Urothelium cell line (cell line): Measurements from ENCODE around the gene FARP1.

Experiments
- DNase-seq: peaks from one replicate; pipeline ENCODE4 v3.0.0; 2011; ENCODE audit warnings: low spot score, mixed read lengths
- FAIRE-seq: peaks from 2 replicates; lab custom pipeline; 2011; peaks lifted over from hg19 to GRCh38; lab: Jason Lieb, UNC

The FARP1 gene

GRCh38 chr13:98377635-98378378, 234.9 kb downstream of the FARP1 start:
- FAIRE-seq (no peak), DNase-seq (no peak)

DNA sequence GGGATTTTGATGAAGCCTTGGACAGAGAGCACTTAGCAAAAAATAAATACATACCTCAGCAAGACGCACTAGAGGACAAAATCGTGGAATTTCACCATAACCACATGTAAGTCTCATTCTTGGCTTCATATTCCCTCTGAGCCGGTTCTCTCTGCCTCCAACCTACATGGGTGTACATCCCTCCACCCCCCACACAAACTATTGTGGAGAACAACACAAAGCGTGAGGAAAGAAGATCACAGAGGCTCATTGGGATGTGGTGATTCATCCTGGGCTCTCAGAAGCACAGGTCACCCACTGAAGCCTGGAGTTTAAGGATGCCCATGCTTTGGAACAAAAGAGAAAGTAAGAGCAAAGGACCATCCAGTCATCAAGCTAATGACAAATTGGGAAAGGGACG, 241.8 kb downstream of the FARP1 start:
- FAIRE-seq (no peak), DNase-seq (peak; percentile 3)

GRCh38 chr13:98385606-98386005, 242.7 kb downstream of the FARP1 start:
- DNase-seq (no peak), FAIRE-seq (no peak)

- DNase-seq = no peak
- no peak for FAIRE-seq
These were observed 243.7 kb downstream of the FARP1 start for GRCh38 chr13:98386637-98387036.

DNA sequence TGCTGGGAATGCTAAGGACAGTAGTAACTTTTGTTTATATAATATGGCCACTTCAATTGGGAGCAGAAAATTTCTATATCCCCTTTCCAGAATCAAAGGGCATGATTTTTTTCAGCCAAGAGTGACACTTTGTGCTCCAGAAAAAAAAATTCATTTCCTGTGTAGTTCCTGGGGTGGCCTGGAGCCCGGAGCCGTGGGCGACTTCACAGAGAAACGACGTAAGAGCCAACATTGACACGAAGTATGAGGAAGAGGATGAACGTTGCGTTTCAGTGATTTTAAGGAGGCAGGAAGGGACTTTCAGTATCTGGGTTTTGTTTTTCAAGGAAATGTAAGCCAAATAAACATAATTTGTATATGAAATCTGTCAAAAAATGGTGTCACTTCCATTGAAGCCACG, 246.4 kb downstream of the FARP1 start:
- DNase-seq = no peak
- FAIRE-seq = no peak

DNA sequence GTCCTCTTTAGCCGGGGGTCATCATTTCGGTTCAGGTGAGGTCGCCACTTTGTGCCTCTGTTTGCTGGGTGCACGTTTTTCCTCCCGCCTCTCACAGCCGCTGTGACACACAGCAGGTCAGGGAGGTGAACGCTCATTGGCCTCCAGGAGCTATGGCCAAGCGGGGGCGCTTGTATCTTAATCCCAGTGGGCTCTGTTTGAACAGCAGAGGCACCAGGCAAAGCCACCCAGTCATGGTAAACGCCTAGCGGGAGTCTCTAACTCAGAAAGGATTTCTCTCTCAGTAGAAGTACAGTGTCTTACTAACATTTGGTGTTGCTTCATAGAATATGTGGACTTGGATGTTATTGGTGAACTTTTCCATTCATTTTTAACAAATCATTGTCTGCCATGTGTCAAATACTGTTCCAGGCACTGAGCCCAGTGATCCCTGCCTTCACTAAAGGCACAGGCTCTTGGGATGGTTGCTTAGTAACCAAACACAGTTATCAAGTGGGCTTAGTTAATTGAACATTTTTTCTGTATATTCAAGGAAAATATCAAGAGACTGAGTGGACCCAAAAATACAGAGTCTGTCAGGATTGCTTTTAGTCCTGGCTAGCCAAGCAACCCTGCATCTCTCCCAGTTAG, 247.3 kb downstream of the FARP1 start:
- DNase-seq (no peak), FAIRE-seq (no peak)

DNA sequence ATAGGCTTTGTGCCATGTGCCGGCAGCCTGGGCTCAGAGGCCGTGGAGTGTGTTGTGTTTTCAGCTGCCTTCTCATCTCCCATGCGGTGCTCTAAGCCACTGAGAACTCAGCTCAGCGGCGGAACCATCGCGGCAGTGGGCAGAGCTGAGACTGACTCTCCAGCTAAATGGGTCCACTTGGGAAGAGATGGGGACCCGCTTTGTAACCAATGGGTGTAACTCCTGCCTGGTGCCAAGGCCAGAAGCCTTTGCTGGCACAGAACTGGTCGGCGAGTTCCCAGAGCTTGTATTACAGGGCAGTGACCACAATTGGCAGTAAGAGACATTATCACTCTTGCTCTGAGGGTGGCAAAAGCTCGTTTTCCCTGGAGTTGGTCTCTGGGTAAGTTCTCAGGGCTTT, 251.0 kb downstream of the FARP1 start:
- DNase-seq (no peak), FAIRE-seq (no peak)

- DNase-seq (no peak), FAIRE-seq (no peak)
These were observed 252.1 kb downstream of the FARP1 start for GRCh38 chr13:98394820-98395510.

DNA sequence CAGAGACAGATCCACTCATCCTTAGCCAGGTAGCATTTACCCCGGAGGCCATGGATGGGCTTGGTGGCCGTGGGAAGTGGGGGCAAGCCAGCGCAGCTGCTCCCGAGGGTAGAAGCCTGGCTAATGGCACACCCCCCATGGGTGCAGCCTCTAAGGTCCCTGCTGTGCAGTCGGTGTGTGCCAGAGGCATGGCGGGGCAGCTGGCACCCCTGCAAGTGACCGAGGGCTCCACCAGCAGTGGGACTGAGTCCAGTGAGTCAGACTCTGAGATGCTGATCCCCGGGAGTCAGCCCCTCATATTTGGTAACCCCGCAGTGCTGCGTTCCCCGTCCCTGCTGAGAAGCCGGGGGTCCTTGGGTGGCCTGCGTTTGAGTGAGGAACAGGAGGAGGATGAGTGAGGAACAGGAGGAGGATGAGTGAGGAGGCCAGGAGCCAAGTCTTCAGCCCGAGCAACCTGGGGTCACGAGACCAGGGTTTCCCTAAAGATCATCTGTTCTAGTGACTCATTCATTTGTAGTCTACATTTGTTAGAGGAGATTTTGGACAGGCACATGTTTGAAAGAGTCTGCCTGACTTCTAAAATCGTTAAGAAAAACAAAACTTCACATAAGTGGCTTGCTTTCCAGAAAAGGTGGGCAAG, 253.3 kb downstream of the FARP1 start:
- DNase-seq (no peak), FAIRE-seq (no peak)

DNA sequence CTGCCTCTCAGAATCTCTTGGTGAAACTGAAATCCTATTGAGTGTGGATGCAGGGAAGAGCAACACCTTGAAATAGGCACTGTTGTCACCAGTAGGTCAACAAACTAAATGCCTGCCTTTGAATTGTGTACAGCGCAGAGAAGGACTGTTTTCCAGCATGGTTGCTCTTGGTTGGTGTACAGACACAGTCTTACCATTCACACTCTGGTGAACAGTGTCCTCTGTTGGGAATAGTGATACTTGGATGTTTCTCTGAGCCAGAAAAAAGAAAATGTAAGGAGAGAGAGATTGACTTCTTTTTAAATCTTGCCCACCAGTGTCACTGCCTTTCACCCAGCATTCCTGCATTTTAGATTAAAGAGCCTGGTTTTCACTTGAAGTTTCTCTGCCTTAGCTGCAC, 254.3 kb downstream of the FARP1 start:
- DNase-seq (no peak), FAIRE-seq (no peak)

GRCh38 chr13:98397861-98398260, 255.0 kb downstream of the FARP1 start:
- DNase-seq = no peak
- no peak for FAIRE-seq

GRCh38 chr13:98398581-98398980, 255.7 kb downstream of the FARP1 start:
- DNase-seq (no peak), FAIRE-seq (no peak)

DNA sequence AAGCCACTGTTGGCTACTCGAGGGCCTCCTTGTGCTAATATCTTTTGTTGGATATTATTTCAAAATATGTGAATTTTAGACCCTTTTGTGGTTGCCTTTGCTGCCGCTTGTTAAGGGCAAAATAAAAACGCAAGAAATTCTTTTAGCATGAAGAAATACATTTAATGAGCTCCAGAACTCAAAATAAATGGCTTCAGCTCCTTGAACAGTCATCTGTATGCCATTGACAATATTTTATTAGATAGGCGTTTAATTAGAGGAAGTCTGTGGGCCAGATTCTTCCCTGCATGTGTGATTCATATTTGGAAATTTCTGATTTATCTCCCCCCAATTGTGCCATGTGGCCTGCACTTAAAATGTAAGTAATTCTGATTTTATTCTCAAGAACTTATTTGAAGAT, 256.9 kb downstream of the FARP1 start:
- no peak for FAIRE-seq

DNA sequence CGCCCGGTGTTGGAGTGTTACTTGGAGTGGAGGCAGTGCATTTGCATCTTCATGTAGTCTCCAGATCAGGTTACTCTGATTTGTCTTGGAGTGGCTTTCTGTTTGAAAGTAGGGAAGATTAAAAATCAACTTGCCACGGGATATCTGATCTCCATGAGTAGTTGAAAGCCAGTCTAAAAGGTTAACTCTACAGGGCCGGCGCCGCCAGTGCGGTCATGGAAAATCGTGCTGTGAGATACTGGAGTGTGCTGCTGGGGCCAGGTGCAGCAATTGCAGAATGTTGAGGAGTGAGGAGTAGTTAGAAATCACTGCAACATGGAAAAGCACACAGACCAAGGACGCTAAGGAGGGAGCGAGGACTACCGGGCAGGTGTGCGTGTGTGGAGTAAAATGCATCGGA, 259.0 kb downstream of the FARP1 start:
- FAIRE-seq (no peak), DNase-seq (no peak)

More for the DNA sequence above, 256.9 kb downstream of the FARP1 start:
- DNase-seq = no peak

DNA sequence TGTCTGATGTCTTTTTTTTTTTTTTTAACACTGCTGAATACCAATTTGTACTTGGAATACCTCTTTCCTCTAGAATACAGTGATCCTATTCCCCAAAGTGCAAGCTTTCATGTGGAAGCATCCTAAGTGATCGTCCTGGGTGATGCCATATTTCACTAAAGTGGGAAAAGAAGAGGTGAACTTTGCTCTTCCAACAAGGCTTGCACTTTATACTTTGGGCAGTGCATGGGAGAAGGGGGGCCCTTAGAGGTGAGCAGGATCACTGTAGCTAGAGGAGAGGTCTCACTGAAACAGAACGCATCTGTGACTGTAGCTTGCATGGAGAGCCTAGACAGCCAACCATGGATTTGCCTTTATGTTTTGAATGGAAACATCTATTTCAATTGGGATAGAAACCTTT, 260.2 kb downstream of the FARP1 start:
- FAIRE-seq (no peak), DNase-seq (no peak)

DNA sequence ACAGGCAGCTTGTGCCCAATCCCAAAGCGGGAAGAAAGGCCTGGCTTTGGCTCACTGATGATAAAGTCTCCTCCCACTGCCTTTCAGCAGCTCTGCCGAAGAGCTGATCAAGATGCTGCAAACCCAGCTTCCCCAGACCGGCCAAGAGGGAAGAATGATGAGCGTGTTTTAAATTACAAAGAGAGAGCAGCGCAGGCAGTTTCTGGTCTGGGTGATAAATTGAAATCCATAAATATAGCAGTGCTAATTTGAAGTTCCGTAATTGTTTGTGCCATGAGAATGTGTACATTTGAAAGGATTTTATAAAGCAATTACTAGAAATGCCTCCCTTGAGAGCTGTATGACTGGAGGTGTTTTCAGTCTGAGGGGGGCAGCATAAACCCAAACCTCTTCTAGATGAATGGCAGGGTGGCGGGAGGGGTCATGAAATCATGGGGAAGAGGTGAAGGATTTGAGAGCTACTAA, 262.2 kb downstream of the FARP1 start:
- DNase-seq (no peak), FAIRE-seq (no peak)

- FAIRE-seq (no peak), DNase-seq (no peak)
These were observed 262.9 kb downstream of the FARP1 start for GRCh38 chr13:98405690-98406344.

GRCh38 chr13:98406427-98406826, 263.5 kb downstream of the FARP1 start:
- no peak for FAIRE-seq
- no peak for DNase-seq

- FAIRE-seq (no peak), DNase-seq (no peak)
These were observed 264.1 kb downstream of the FARP1 start for GRCh38 chr13:98406971-98407370.

DNA sequence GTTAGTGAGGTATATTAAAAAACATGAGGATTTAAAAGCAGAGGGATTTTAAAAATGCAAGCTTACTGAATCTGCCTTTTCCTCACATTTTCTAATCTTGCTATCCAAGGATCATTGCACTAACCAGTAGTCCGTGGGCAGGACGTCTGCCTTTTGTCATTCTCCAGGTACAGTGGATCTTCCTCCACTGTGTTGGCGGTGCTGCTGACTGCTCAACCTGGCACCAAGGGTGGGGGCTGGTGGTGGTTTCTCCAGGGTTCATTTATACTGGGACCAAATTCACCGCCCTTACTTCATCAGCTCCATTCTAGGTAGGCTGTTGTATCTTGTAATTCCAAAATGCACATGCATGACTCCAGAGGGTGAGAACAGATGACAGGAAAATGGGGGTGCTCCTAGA, 264.7 kb downstream of the FARP1 start:
- DNase-seq = no peak
- FAIRE-seq = no peak

DNA sequence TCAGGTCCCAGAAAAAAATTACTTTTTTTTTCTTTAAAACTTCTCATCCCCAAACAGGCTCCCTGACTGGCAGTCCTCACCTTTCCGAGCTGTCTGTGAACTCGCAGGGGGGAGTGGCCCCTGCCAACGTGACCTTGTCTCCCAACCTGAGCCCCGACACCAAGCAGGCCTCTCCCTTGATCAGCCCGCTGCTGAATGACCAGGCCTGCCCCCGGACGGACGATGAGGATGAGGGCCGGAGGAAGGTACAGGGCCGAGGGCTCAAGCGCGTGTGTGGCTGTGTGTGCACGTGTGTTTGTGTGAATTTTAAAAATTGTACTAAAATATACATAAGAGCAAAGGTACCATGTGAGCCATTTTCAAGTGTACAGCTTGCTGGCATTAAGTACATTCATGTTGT, 266.4 kb downstream of the FARP1 start:
- FAIRE-seq = no peak
- no peak for DNase-seq
